ENCODE measurements around the gene CIROP. TPM values are rescaled to one million over a fixed set of nuclear protein-coding genes. Genes with fewer than 3 reads are reported as not detected.

CIROP gene
- total RNA-seq, 1 experiment from 2014 or later: not detected

- Mint-ChIP-seq H3K36me3 (ENCODE audit: insufficient read depth, unreplicated experiment) (peaks cover 1% of the 10 kb centered on the region), H3K4me3 (ENCODE audit: unreplicated experiment) (no peak overlapping the region), H3K27ac (ENCODE audit: unreplicated experiment) (no peak overlapping the region), H3K4me1 (ENCODE audit: low read depth, unreplicated experiment) (peaks cover 6% of the 10 kb centered on the region), H3K9me3 (ENCODE audit: unreplicated experiment) (no peaks in the 10 kb centered on the region), H3K27me3 (ENCODE audit: insufficient read depth, unreplicated experiment) (no peaks in the 10 kb centered on the region)
- ChIA-PET POLR2A (no interaction called here), CTCF (no interaction called here)
- BruUV-seq (replicated peaks): no TSS peak
- no peak overlapping the region for H3K4me3 ChIP-seq (ENCODE audit: low read depth, low read length)
- TF ChIP-seq CTCF (IDR thresholded peaks at IDR 0.05; ENCODE audit: insufficient read depth in 1 of 2, low read depth in 1 of 2, low read length in 1 of 2, severe bottlenecking in 1 of 2, unreplicated experiment in 1 of 2): no peak
- no peaks in the 10 kb centered on the region for H3K27me3 ChIP-seq (replicated peaks; ENCODE audit: control insufficient read depth, insufficient read depth, low read length)
- H3K4me1 ChIP-seq: no peaks in the 10 kb centered on the region
- DNase-seq: no peak
- H3K9me3 ChIP-seq: no peaks in the 10 kb centered on the region
- no peaks in the 10 kb centered on the region for H3K36me3 ChIP-seq (ENCODE audit: control insufficient read depth, insufficient read depth, low read length)
- intact Hi-C loops (cut with micrococcal nuclease; ENCODE audit: unreplicated experiment): no loop called here
Measured at GRCh38 chr14:23125933-23126524, 21.2 kb upstream of the CIROP start.

GRCh38 chr14:23125011-23125410 is 20.2 kb upstream of the CIROP start:
- no TSS peak for BruUV-seq (replicated peaks)
- DNase-seq: no peak
- Mint-ChIP-seq H3K4me3 (ENCODE audit: unreplicated experiment) (no peak overlapping the region), H3K27me3 (ENCODE audit: insufficient read depth, unreplicated experiment) (no peaks in the 10 kb centered on the region), H3K27ac (ENCODE audit: unreplicated experiment) (no peak overlapping the region), H3K9me3 (ENCODE audit: unreplicated experiment) (no peaks in the 10 kb centered on the region), H3K4me1 (ENCODE audit: low read depth, unreplicated experiment) (peaks cover 7% of the 10 kb centered on the region), H3K36me3 (ENCODE audit: insufficient read depth, unreplicated experiment) (peaks cover 6% of the 10 kb centered on the region)
- no peaks in the 10 kb centered on the region for H3K4me1 ChIP-seq
- CTCF ChIA-PET: no interaction called here
- intact Hi-C loops (cut with micrococcal nuclease; ENCODE audit: unreplicated experiment): no loop called here
- TF ChIP-seq CTCF (IDR thresholded peaks at IDR 0.05; ENCODE audit: insufficient read depth in 1 of 2, low read depth in 1 of 2, low read length in 1 of 2, severe bottlenecking in 1 of 2, unreplicated experiment in 1 of 2): no peak
- no peaks in the 10 kb centered on the region for H3K9me3 ChIP-seq
- H3K36me3 ChIP-seq (ENCODE audit: control insufficient read depth, insufficient read depth, low read length): no peaks in the 10 kb centered on the region
- no peak overlapping the region for H3K4me3 ChIP-seq (ENCODE audit: low read depth, low read length)
- POLR2A ChIA-PET: no interaction called here
- no peaks in the 10 kb centered on the region for H3K27me3 ChIP-seq (replicated peaks; ENCODE audit: control insufficient read depth, insufficient read depth, low read length)

GRCh38 chr14:23124337-23124954 is 19.7 kb upstream of the CIROP start:
- no peaks in the 10 kb centered on the region for H3K27me3 Mint-ChIP-seq (ENCODE audit: insufficient read depth, unreplicated experiment)
- CTCF ChIA-PET: interaction anchor here (1.3 to 1.8 kb wide), 2 partner anchors 56 to 60 kb away, joined by 3 to 5 read pairs; no protein-coding TSS in a partner anchor
- Histone ChIP-seq H3K4me1 (no peaks in the 10 kb centered on the region), H3K4me3 (ENCODE audit: low read depth, low read length) (no peak overlapping the region), H3K27me3 (replicated peaks; ENCODE audit: control insufficient read depth, insufficient read depth, low read length) (no peaks in the 10 kb centered on the region), H3K9me3 (no peaks in the 10 kb centered on the region), H3K36me3 (ENCODE audit: control insufficient read depth, insufficient read depth, low read length) (no peaks in the 10 kb centered on the region)
- intact Hi-C loops (cut with micrococcal nuclease; ENCODE audit: unreplicated experiment): loop anchor here (5.0 kb wide), 1 partner anchor 178 kb away; the partner anchor contains the start of gene PPP1R3E
- H3K36me3 Mint-ChIP-seq (ENCODE audit: insufficient read depth, unreplicated experiment): peaks cover 6% of the 10 kb centered on the region
- BruUV-seq (replicated peaks): no TSS peak
- POLR2A ChIA-PET: no interaction called here
- peaks cover 7% of the 10 kb centered on the region for H3K4me1 Mint-ChIP-seq (ENCODE audit: low read depth, unreplicated experiment)
- H3K4me3 Mint-ChIP-seq (ENCODE audit: unreplicated experiment): no peak overlapping the region
- no peak for DNase-seq
- no peaks in the 10 kb centered on the region for H3K9me3 Mint-ChIP-seq (ENCODE audit: unreplicated experiment)
- TF ChIP-seq CTCF (IDR thresholded peaks at IDR 0.05; ENCODE audit: insufficient read depth in 1 of 2, low read depth in 1 of 2, low read length in 1 of 2, severe bottlenecking in 1 of 2, unreplicated experiment in 1 of 2): no peak
- H3K27ac Mint-ChIP-seq (ENCODE audit: unreplicated experiment): no peak overlapping the region
